GM21528 (cell line): Measurements from ENCODE around the gene DGKZ.
"Not testable (repeated sequence)": the region's sequence is repeated elsewhere in the genome, so short reads cannot be mapped to it uniquely, and the experiment has no call there.

ENCODE experiments used
- ATAC-seq: cut with Tn5 transposase; IDR thresholded peaks from one replicate; pipeline ENCODE4 v1.9.1; 2021; ENCODE audit warnings: mild to moderate bottlenecking, moderate library complexity; ENCODE audit not compliant: unreplicated experiment, low FRiP score

The DGKZ gene

GRCh38 chr11:46379482-46380293 is 32.4 kb downstream of the DGKZ start:
- not testable (repeated sequence) for ATAC-seq

- no peak for ATAC-seq
Observed at GRCh38 chr11:46380340-46381047, 33.2 kb downstream of the DGKZ start.

DNA sequence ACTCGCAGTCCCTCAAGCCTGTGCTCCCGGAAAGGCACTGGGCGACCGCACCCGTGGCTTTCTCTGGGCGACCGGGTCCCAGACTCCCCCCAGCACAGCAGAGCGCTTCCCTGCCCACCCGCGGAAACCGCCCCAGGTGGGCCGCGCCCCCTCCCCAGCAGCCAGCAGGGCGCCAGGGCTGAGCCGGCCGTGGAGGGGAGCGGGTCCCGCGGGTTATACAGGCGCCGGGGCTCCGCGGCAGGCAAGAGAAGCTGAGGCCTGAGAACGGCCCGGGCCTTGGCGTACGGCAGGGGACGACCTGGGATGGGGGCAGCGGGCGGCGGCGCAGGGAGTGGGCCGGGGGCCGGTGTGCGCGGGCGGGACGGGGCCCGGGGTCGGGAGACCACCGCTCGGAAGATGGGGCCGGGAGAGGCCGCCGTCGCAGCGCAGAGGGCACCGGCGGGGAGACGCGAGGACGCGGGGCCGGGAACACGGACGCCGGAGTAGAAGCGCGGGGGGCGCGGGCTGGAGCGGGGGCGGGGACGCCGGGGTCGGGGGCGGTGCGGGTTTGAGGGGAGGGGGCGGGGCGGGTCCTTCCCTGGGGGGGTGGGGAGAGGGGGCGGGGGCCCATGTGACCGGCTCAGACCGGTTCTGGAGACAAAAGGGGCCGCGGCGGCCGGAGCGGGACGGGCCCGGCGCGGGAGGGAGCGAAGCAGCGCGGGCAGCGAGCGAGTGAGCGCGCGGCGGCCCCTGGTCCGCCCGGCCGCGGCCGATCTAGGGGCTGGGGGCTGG is 34.0 kb downstream of the DGKZ start, which contains the start of gene MDK:
Gene MDK (plus strand): TSS at position 622 of the 771 bp plus-strand sequence. CDS start 389 bp downstream, outside the sequence.
- ATAC-seq = no peak

GRCh38 chr11:46381819-46382645 is 34.8 kb downstream of the DGKZ start:
- ATAC-seq = no peak

DNA sequence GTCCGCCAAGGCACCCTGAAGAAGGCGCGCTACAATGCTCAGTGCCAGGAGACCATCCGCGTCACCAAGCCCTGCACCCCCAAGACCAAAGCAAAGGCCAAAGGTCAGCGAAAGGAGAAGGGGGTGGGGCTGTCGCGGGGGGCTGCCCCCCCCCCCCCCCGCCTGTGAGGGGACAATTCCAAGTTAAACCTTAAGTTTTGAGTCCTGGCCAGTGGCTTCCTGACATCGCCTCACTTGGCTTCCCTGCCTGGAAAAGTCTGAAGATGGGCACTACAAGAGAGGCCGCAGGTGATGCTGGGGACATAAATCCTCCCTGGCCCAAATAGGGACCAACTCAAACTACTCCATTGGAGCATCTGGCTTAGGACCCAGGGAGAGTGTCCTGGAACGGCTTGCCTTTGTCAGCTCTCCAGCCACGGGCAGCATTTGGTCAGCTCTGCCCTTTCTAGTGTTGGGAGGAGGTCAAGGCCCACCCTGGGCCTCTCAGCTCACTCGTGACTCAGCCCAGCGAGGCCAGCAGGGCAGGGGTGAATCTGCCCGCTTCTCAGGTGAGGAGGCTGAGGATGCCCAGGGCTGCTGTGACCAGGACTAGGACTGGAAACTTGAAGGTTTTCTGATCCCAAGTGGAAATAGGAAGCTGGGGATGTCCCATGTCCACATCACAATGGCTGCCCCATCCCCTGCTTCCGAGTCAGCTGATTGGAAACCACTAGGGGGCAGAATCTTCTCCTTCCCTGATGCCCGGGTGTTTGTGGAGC is 35.6 kb downstream of the DGKZ start:
- ATAC-seq = no peak

DNA sequence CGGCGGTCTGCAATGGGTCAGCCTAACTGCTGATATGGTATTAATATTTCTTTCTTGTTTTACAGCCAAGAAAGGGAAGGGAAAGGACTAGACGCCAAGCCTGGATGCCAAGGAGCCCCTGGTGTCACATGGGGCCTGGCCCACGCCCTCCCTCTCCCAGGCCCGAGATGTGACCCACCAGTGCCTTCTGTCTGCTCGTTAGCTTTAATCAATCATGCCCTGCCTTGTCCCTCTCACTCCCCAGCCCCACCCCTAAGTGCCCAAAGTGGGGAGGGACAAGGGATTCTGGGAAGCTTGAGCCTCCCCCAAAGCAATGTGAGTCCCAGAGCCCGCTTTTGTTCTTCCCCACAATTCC is 36.1 kb downstream of the DGKZ start:
- ATAC-seq = no peak

- no peak for ATAC-seq
Observed at GRCh38 chr11:46383974-46384701, 36.9 kb downstream of the DGKZ start.

GRCh38 chr11:46385169-46386004 is 38.1 kb downstream of the DGKZ start:
- no peak for ATAC-seq

DNA sequence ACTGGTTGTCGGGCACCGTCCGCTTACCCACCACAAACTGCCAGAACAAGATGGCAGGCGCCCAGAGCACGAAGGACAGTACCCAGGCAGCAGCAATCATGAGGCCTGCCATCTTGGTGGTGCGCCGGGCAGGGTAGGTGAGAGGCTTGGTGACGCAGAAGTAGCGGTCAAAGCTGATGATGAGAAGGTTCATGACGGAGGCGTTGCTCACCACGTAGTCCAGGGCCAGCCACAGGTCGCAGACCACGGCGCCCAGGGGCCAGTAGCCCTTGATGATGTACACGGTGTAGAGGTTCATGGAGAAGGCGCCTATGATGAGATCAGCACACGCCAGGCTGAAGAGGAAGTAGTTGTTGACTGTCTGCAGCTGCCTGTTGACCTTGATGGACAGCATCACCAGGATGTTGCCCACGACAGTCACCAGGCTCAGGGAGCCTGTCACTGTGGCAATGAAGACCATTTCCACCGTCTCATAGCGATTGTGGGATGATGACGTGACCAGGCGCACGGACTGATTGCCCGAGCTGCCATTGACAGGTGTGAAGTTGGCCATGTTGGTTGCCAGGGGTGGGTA is 38.8 kb downstream of the DGKZ start:
- no peak for ATAC-seq

GRCh38 chr11:46386674-46387073 is 39.4 kb downstream of the DGKZ start:
- no peak for ATAC-seq

DNA sequence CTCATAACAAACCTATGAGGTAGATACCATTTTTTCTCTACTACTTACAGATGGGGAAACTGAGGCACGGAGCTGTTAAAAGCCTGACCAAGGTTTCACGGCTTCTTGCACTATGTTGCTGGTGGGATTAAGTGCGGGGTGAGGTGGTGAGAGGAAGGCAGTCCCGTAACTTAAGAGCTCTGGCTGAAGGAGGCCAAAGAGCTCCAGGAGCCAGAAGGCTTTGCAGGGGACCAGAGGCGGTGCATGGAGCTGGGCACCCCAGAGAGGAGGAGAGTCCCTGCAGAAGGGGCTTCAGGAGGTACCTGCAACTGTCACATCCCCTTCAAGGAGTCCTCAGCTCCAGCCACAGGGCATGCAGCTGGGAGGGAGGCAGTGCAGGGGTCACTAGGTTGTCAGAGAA is 40.2 kb downstream of the DGKZ start:
- ATAC-seq = no peak

DNA sequence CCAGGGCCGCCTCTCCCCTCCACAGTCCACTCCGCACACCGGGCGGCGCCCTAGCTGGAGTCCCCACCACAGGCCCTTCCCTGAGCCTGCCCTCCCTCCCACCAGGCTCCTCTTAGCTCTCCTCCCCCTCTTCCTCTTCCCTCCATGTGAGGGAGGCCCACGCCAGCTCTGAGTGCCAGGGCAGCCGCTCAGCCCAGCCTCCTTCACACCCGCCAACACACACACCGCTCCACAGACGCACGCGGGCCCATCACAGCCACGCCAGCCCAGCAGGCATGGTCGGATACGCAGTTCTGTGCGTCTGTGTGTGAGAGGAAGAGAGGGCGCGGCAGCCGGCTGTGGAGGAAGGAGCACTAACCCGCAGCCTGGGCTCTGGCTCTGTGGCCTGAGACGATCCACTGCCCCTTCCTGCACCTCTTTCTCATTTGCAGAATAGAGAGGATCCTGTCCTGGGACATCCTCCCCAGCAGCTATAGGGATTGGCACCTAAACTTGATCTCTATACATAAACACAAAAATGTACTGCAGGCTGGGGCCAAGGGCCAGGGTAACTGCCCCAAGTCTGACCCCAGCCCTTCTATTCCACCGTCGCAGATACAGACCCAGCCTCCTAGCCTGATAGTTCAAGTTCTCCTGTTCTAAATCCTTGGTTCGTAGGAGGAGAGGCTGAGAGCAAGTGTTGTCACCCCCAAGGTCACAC is 40.8 kb downstream of the DGKZ start:
- ATAC-seq = no peak

DNA sequence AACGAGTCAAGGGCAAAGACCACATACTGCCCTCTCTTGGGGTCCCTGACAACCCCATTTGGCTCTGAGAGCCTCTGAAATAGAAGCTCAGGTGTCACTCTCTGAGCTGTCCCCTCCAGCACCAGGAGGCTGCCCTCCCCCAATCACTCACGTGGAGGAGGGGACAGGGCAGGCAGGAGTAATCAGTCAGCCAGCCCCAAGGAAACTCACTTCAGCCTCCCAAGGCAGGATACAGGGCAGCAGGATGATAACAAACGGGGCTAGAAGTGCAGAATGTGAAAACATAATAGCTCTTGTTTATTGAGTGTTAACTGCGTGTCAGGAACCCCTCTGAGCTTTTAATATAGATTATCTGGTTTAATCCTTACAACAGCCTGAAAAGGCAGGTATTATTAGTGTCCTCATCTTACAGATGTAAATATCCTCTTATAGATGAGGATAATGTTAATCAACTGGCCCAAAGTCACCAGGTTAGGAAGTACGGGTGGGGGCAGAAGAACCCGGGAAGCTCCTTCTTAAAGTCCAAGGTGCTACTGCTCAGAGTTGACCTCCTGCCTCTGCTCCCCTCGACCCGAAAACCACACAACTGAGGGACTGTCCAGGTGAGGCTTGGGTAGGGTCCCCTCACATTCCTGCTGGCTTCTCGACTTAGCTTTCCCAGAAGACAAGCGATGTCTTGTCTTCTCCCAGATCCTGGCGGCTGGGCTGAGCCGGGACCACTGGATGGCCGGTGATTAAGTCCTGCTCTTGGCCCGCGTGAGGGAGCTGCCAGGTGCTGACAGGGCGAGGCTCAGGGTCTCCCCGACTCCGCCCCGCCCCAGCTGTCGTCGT is 41.6 kb downstream of the DGKZ start:
- ATAC-seq = no peak

DNA sequence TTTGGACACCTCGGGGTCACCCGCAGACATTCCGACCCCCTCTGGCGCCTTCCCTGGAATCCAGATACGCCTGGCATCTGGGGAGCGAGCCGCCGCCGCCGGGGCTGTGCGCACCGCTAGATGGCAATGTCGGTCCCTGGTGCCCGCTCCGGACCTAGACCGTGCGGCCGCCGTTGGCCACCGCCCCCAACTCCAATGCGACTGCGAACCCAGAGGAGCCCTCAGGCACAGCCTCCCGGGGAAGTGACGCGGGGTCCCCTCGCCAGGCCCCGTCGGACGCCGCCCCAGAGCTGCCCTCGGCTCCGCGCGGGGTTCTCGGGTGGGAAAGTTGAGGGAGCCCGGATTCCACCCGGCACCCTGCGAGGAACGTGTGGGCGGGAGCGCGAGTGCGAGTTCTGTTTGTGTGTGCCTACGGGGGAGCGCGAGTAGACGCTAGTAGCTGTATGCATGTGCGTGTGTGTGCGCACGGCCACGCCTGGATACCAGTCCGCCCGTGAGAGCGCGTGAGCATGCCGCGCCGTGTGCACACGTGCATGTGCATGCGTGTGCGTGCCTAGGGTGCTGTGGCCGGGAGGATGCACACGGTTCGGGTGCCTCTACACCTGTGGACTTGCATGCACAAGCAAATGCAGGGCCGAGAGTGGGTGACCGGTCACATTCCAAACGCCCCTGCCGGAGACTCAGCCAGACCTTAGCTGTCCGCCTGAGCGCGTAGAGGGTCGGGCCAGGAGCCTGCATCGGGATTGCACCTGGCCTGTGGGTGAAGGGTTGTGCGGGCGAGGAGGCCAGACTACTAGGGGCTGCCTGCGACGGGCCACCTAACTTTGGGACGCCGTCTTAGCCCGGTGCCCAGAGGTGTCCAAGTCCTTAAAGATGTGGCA is 42.4 kb downstream of the DGKZ start:
- ATAC-seq = peak; percentile 53
